ENCODE results near the gene PER3. TPM values are rescaled to one million over a fixed set of nuclear protein-coding genes. Genes with fewer than 3 reads are reported as not detected.

The PER3 gene
- total RNA-seq, 2 donors from 2014 or later, result 3.9 to 6.3 TPM

DNA sequence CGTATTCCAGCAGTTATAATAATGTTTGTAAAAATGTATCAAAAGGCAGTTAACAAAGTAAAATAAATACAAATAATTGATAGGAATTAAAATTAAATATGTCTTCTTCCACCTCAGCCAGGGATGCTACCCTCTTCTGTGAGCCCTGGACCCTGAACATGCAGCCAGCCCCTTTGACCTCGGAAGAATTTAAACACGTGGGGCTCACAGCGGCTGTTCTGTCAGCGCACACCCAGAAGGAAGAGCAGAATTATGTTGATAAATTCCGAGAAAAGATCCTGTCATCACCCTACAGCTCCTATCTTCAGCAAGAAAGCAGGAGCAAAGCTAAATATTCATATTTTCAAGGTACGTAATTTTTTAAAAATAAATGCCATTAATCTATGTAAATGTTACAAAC, 42.3 kb downstream of the PER3 start:
- no peaks in the 10 kb centered on the region for H3K9me3 Mint-ChIP-seq
- DNase-seq, result no peak
- no peak overlapping the region for H3K27ac Mint-ChIP-seq
- Histone ChIP-seq H3K36me3 (ENCODE audit: control insufficient read depth, insufficient read depth, low read length) (no peaks in the 10 kb centered on the region), H3K4me3 (ENCODE audit: low read length) (no peak overlapping the region), H3K27ac (ENCODE audit: low read depth, low read length) (no peak overlapping the region), H3K27me3 (ENCODE audit: control insufficient read depth, insufficient read depth, low read length, poor library complexity, severe bottlenecking) (no peaks in the 10 kb centered on the region), H3K9ac (ENCODE audit: extremely low read depth, low read length, poor library complexity, severe bottlenecking) (no peak overlapping the region), H3K9me3 (ENCODE audit: control insufficient read depth, low read length) (no peaks in the 10 kb centered on the region), H3K4me1 (ENCODE audit: control insufficient read depth, insufficient read depth, low read length) (no peaks in the 10 kb centered on the region)
- H3K36me3 Mint-ChIP-seq (ENCODE audit: low read depth), result peaks cover 11% of the 10 kb centered on the region
- TF ChIP-seq, protein P1, sequence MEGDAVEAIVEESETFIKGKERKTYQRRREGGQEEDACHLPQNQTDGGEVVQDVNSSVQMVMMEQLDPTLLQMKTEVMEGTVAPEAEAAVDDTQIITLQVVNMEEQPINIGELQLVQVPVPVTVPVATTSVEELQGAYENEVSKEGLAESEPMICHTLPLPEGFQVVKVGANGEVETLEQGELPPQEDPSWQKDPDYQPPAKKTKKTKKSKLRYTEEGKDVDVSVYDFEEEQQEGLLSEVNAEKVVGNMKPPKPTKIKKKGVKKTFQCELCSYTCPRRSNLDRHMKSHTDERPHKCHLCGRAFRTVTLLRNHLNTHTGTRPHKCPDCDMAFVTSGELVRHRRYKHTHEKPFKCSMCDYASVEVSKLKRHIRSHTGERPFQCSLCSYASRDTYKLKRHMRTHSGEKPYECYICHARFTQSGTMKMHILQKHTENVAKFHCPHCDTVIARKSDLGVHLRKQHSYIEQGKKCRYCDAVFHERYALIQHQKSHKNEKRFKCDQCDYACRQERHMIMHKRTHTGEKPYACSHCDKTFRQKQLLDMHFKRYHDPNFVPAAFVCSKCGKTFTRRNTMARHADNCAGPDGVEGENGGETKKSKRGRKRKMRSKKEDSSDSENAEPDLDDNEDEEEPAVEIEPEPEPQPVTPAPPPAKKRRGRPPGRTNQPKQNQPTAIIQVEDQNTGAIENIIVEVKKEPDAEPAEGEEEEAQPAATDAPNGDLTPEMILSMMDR (conservative IDR thresholded peaks at IDR 0.05), result no peak
- 92 to 98% methylated on average over 5 to 7 of the region's 7 CpGs for WGBS, 2 experiments (ENCODE audit: insufficient coverage in 1 of 2, insufficient read length in 1 of 2)
- H3K4me1 Mint-ChIP-seq, result peaks cover 4% of the 10 kb centered on the region
- no peaks in the 10 kb centered on the region for H3K27me3 Mint-ChIP-seq (ENCODE audit: insufficient read depth)
- no peak overlapping the region for H3K4me3 Mint-ChIP-seq

- no peak overlapping the region for H3K9ac ChIP-seq (ENCODE audit: extremely low read depth, low read length, poor library complexity, severe bottlenecking)
- H3K27ac ChIP-seq (ENCODE audit: low read depth, low read length), result no peak overlapping the region
- TF ChIP-seq, protein P1 (conservative IDR thresholded peaks at IDR 0.05), result no peak
- WGBS, 2 experiments (ENCODE audit: insufficient coverage in 1 of 2, insufficient read length in 1 of 2), result 95 to 98% methylated on average over 20 to 39 of the region's 39 CpGs
- Mint-ChIP-seq H3K27me3 (ENCODE audit: insufficient read depth) (no peaks in the 10 kb centered on the region), H3K9me3 (no peaks in the 10 kb centered on the region), H3K4me1 (peaks cover 4% of the 10 kb centered on the region), H3K36me3 (ENCODE audit: low read depth) (peaks cover 9% of the 10 kb centered on the region), H3K4me3 (no peak overlapping the region), H3K27ac (no peak overlapping the region)
- H3K27me3 ChIP-seq (ENCODE audit: control insufficient read depth, insufficient read depth, low read length, poor library complexity, severe bottlenecking), result no peaks in the 10 kb centered on the region
- no peaks in the 10 kb centered on the region for H3K36me3 ChIP-seq (ENCODE audit: control insufficient read depth, insufficient read depth, low read length)
- H3K4me1 ChIP-seq (ENCODE audit: control insufficient read depth, insufficient read depth, low read length), result no peaks in the 10 kb centered on the region
- DNase-seq, result no peak
- no peak overlapping the region for H3K4me3 ChIP-seq (ENCODE audit: low read length)
- H3K9me3 ChIP-seq (ENCODE audit: control insufficient read depth, low read length), result no peaks in the 10 kb centered on the region
Observed at GRCh38 chr1:7827126-7827955, 43.2 kb downstream of the PER3 start.

GRCh38 chr1:7831458-7831857, 47.4 kb downstream of the PER3 start:
- peaks cover 4% of the 10 kb centered on the region for H3K4me1 Mint-ChIP-seq
- H3K27ac Mint-ChIP-seq, result no peak overlapping the region
- DNase-seq, result no peak
- no peak overlapping the region for H3K27ac ChIP-seq (ENCODE audit: low read depth, low read length)
- H3K4me1 ChIP-seq (ENCODE audit: control insufficient read depth, insufficient read depth, low read length), result no peaks in the 10 kb centered on the region
- no peaks in the 10 kb centered on the region for H3K9me3 ChIP-seq (ENCODE audit: control insufficient read depth, low read length)
- H3K4me3 Mint-ChIP-seq, result no peak overlapping the region
- H3K9ac ChIP-seq (ENCODE audit: extremely low read depth, low read length, poor library complexity, severe bottlenecking), result no peak overlapping the region
- no peaks in the 10 kb centered on the region for H3K9me3 Mint-ChIP-seq
- H3K4me3 ChIP-seq (ENCODE audit: low read length), result no peak overlapping the region
- WGBS, 2 experiments (ENCODE audit: insufficient coverage in 1 of 2, insufficient read length in 1 of 2), result 95 to 100% methylated on average over 2 to 3 of the region's 3 CpGs
- H3K36me3 Mint-ChIP-seq (ENCODE audit: low read depth), result peaks cover 15% of the 10 kb centered on the region
- H3K27me3 Mint-ChIP-seq (ENCODE audit: insufficient read depth), result no peaks in the 10 kb centered on the region
- TF ChIP-seq, protein P1 (conservative IDR thresholded peaks at IDR 0.05), result no peak
- no peaks in the 10 kb centered on the region for H3K27me3 ChIP-seq (ENCODE audit: control insufficient read depth, insufficient read depth, low read length, poor library complexity, severe bottlenecking)
- H3K36me3 ChIP-seq (ENCODE audit: control insufficient read depth, insufficient read depth, low read length), result peaks cover 2% of the 10 kb centered on the region

All from endodermal cell (in vitro differentiated cells).